Calu3 (cell line): ENCODE data around the gene CXCL12. TPM values are rescaled to one million over a fixed set of nuclear protein-coding genes. Genes with fewer than 3 reads are reported as not detected.

Experiments
- BruUV-seq: library from RNA; stranded (reverse); fragments of 400-500 nt; replicated peaks from 2 replicates; lab custom pipeline; 2021; lab: Mats Ljungman, UMichigan
- CTCF ChIA-PET: fragments of 300-600 bp; sonication (Branson Sonifier 250); formaldehyde crosslinking; loops from one replicate; lab custom pipeline; 2022; ENCODE audit warnings: antibody characterized with exemption; lab: Charles Lee
- DNase-seq: peaks from one replicate; pipeline ENCODE4 v3.0.0; 2022
- H3K27ac Mint-ChIP-seq: one replicate; pipeline ENCODE4 v1.8.0; 2022; ENCODE audit warnings: mixed read lengths; ENCODE audit not compliant: unreplicated experiment
- H3K27me3 Mint-ChIP-seq: one replicate; pipeline ENCODE4 v1.8.0; 2022; ENCODE audit warnings: mixed read lengths; ENCODE audit not compliant: unreplicated experiment
- H3K36me3 Mint-ChIP-seq: one replicate; pipeline ENCODE4 v1.8.0; 2022; ENCODE audit warnings: mild to moderate bottlenecking, moderate library complexity, mixed read lengths; ENCODE audit not compliant: insufficient read depth, unreplicated experiment
- H3K4me1 Mint-ChIP-seq: one replicate; pipeline ENCODE4 v1.8.0; 2022; ENCODE audit warnings: mild to moderate bottlenecking, low read depth, mixed read lengths; ENCODE audit not compliant: unreplicated experiment
- H3K4me3 Mint-ChIP-seq: one replicate; pipeline ENCODE4 v1.8.0; 2022; ENCODE audit warnings: mild to moderate bottlenecking, low read depth, moderate library complexity, mixed read lengths; ENCODE audit not compliant: unreplicated experiment
- H3K9me3 Mint-ChIP-seq: one replicate; pipeline ENCODE4 v1.8.0; 2022; ENCODE audit warnings: low read depth, mixed read lengths; ENCODE audit not compliant: unreplicated experiment
- CTCF ChIP-seq: fragments of 200-600 bp; IDR thresholded peaks from one replicate; pipeline ENCODE4 v1.8.0; 2022; ENCODE audit warnings: antibody characterized with exemption; ENCODE audit not compliant: unreplicated experiment
- intact Hi-C: fragments of 100-400 bp; cut with micrococcal nuclease; formaldehyde crosslinking; loops from one replicate; pipeline ENCODE4 v1.10.0; 2022; ENCODE audit not compliant: unreplicated experiment
- total RNA-seq: library from RNA; stranded (reverse); gene quantifications from 2 replicates; pipeline ENCODE4 v1.2.3, GENCODE V29; 2022

Gene CXCL12
- total RNA-seq, 1 experiment from 2014 or later: not detected

- no TSS peak for BruUV-seq
- Mint-ChIP-seq H3K36me3 (no peaks in the 10 kb centered on the region), H3K27me3 (peaks cover 60% of the 10 kb centered on the region), H3K9me3 (no peaks in the 10 kb centered on the region), H3K4me1 (no peaks in the 10 kb centered on the region), H3K4me3 (no peak overlapping the region), H3K27ac (no peak overlapping the region)
- intact Hi-C loops: no loop called here
- CTCF ChIA-PET: no interaction called here
- no peak for TF ChIP-seq CTCF
- no peak for DNase-seq
Measured at GRCh38 chr10:44355630-44356029, 29.3 kb downstream of the CXCL12 start.

DNA sequence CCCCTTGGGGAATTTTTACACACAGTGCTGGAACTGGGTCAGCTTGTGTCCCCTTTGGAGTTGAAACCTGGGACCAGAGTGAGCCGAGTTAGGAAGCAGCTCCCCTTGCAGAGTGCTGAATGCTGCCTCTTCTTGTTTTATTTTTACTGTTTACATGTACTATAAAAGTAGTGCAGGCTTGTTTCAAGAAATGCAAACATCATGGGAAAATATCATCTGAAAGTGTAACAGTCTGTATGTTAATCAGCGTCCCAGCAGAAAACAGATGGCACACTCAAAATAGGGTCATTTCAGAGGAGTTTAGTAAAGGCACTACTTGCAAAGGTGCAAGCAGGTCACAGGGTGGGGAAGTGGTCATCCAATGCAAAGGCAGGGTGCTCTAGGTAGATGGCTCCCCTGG, 30.1 kb downstream of the CXCL12 start:
- H3K9me3 Mint-ChIP-seq: peaks cover 2% of the 10 kb centered on the region
- intact Hi-C loops: no loop called here
- no peaks in the 10 kb centered on the region for H3K36me3 Mint-ChIP-seq
- H3K4me1 Mint-ChIP-seq: no peaks in the 10 kb centered on the region
- no peak overlapping the region for H3K27ac Mint-ChIP-seq
- peaks cover 60% of the 10 kb centered on the region for H3K27me3 Mint-ChIP-seq
- BruUV-seq: no TSS peak
- no peak for TF ChIP-seq CTCF
- DNase-seq: no peak
- CTCF ChIA-PET: interaction anchor here (1.1 kb wide), 1 partner anchor 8 kb away, joined by 3 read pairs; no protein-coding TSS in a partner anchor
- H3K4me3 Mint-ChIP-seq: no peak overlapping the region

- peaks cover 50% of the 10 kb centered on the region for H3K27me3 Mint-ChIP-seq
- H3K27ac Mint-ChIP-seq: no peak overlapping the region
- no peaks in the 10 kb centered on the region for H3K36me3 Mint-ChIP-seq
- TF ChIP-seq CTCF: no peak
- no peak overlapping the region for H3K4me3 Mint-ChIP-seq
- intact Hi-C loops: no loop called here
- no peaks in the 10 kb centered on the region for H3K4me1 Mint-ChIP-seq
- peaks cover 2% of the 10 kb centered on the region for H3K9me3 Mint-ChIP-seq
- CTCF ChIA-PET: no interaction called here
- DNase-seq: no peak
- BruUV-seq: no TSS peak
Measured at GRCh38 chr10:44353721-44354120, 31.2 kb downstream of the CXCL12 start.

DNA sequence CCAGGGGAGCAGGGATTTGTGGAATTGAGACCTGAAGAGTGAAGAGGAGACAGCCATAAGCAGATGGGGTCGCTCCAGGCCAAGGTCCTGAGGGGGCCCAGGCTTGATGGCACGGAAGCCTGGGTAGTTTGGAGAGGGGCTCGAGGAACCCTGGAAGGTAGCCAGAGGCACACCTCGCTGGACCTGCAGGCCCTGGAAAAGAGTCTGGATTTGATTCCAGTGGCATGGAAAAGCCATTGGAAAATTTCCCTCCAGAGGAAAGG, 31.8 kb downstream of the CXCL12 start:
- no peak for DNase-seq
- BruUV-seq: no TSS peak
- Mint-ChIP-seq H3K27ac (no peak overlapping the region), H3K36me3 (no peaks in the 10 kb centered on the region), H3K9me3 (peaks cover 2% of the 10 kb centered on the region), H3K4me3 (no peak overlapping the region), H3K27me3 (peaks cover 43% of the 10 kb centered on the region), H3K4me1 (no peaks in the 10 kb centered on the region)
- no peak for TF ChIP-seq CTCF
- CTCF ChIA-PET: no interaction called here
- intact Hi-C loops: no loop called here
